Inflammatory macrophage treated with lipopolysaccharide for 1 hour (primary cell): ENCODE data around the gene EEPD1.

ENCODE experiments used
- DNase-seq, 2 donors: peaks; one replicate each; pipeline ENCODE4 v3.0.0-alpha.2; 2020 to 2022

EEPD1 gene

DNA sequence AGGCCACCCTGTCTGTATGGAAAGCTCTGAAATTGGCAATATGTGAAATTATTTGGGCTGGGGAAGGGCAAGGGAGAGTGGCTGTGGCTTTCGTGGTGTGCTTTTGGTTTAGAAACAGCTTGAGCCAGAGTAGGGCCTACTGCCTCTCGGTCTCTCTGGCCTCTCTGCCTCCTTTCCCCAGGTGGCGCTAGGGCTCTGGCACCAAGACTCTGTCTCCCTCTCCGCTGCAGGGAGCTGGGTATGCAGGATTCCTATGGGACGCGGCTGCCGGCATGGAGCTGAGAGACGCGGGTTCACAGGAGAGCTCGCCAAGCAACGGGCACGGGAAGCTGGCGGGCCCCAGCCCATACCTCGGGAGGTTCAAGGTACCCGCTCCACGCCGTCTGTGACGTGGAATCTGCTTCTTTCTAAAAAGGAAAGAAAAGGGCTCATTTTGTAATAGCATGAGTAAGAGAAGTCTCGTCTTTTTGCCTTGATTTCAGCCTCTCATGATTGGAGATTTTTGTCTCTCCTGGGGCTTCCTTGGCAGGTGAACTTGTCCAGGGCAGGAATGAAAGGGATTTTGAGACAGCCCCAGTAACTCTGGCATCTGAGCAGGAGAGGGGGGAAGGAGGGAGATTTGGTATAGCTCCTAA is 131.5 kb downstream of the EEPD1 start:
- no peak for DNase-seq

GRCh38 chr7:36285276-36285675 is 132.2 kb downstream of the EEPD1 start:
- no peak for DNase-seq

- no peak for DNase-seq
Measured at GRCh38 chr7:36286226-36286625, 133.2 kb downstream of the EEPD1 start.

DNA sequence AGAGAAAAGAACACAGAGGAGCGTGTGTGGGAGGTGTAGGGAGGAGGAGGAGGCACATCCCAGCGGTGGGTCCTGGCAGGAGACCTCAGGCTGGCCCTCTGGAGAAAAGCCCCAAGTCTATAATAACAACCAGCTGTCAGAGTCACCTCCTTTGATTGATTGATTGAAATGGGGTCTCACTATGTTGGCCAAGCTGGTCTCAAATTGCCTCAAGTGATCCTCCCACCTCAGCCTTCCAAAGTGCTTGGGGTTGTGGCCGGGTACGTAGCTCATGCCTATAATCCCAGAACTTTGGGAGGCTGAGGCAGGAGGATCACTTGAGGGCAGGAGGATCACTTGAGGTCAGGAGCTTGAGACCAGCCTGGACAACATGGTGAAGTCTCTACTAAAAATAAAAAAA is 133.6 kb downstream of the EEPD1 start:
- DNase-seq, result no peak

GRCh38 chr7:36287371-36288241 is 134.6 kb downstream of the EEPD1 start:
- peak; percentile 50 to 70 for DNase-seq

DNA sequence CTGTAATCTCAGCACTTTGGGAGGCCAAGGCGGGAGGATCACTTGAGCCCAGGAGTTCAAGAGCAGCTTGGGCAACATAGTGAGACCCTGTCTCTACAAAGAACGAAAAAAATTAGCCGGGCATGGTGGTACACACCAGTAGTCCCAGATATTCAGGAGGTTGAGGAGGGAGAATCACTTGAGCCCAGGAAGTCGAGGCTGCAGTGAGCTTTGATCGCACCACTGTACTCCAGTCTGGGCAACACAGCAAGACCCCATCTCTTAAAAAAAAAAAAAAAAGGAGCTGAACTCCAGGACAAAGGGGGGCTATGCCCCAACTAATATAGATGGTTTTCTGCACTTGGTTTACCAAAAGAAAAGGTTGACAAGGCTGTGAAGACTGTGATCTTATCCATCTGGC is 135.4 kb downstream of the EEPD1 start:
- no peak for DNase-seq

GRCh38 chr7:36289833-36290661 is 137.0 kb downstream of the EEPD1 start:
- DNase-seq, result no peak

- DNase-seq, result peak; percentile 70 to 94
Measured at GRCh38 chr7:36291387-36292316, 138.6 kb downstream of the EEPD1 start.

DNA sequence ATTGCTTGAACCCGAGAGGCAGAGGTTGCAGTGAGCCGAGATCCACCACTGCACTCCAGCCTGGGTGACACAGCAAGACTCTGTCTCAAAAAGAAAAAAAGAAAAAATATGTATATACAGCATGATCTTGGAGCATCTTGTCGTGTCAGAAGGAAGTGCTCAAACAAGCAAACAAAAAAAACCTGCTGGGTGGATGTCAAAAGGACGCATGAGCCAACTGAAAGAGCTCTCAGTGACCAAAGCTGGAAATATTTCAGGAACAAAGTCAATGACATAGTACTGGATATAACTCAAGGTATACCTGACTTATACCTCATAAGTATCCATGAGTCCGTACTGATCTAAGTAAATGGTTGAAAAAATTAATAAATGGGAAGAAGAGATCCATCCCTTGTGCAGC is 142.0 kb downstream of the EEPD1 start:
- no peak for DNase-seq

DNA sequence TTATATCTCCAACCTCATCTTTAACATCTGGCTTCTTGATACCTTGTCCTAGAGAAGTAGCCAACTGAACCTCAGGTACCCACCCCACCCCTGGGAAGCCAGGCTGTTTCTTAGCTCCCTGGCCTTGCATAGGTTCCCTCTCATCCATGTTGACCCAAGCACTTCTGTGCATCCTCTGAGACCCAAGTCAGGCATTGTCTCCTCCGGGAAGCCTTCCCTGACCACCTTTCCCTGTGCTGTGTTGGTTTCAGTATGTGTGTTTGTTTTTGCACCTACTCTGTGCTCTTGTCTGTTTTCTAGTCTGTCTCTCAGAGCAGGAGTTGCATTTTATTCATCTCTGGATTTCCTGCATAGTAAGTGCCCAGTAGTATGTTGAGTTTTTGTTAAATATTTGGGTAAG is 143.2 kb downstream of the EEPD1 start:
- DNase-seq, result no peak

GRCh38 chr7:36297364-36298009 is 144.4 kb downstream of the EEPD1 start:
- DNase-seq, result no peak

DNA sequence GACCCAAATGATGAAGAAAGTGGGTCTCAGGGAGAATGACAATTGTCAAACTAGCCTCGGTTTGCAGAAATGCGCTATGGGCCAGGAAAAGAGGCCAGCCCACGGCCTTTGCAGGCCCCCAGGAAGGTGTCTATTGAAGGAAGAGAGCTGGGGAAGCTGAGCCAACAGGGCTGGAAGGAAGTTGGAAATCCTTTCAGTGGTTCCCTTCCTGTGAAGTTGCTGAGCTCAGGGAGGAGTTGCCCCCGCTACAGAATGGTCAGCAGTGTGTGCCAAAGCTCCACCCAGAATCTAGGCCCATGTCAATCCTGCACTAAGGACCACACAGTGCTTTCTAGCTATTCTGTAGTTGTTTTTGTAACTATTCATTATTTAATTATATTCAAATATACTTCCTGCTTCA is 145.1 kb downstream of the EEPD1 start:
- no peak for DNase-seq

DNA sequence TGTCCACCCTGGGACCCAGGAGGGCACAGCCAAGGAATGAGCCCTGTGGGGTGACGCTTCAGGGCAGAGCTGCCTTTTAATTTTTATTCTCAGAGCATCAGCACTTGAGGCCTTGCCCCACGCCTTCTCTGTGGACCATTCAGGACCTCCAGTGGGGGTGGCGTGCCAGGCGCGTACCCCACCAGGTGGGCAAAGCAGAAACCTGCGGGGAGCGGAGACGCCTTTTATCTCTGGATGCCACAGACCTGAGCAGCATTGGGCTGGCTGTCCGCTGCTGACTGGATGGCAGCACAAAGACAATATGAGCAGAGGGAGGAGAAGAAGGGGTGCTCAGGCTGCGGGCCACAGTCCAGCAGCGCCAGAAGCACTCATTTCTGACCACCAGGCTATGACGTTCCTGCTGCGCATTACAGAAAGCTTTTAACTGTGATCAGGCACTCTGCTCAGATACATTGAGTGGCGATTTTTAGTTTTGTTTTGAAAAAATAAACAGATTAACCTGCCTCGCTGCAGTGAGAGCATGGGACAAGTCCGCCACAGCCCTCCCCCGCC is 146.2 kb downstream of the EEPD1 start:
- DNase-seq, result no peak

- no peak for DNase-seq
Measured at GRCh38 chr7:36299823-36300341, 146.8 kb downstream of the EEPD1 start.

- no peak for DNase-seq
Measured at GRCh38 chr7:36300696-36301350, 147.8 kb downstream of the EEPD1 start.

- no peak for DNase-seq
Measured at GRCh38 chr7:36301914-36302771, 149.1 kb downstream of the EEPD1 start.

- DNase-seq, result peak in 1 of 2 donors; percentile 50
Measured at GRCh38 chr7:36303202-36304098, 150.4 kb downstream of the EEPD1 start.

GRCh38 chr7:36304099-36304425 is 151.0 kb downstream of the EEPD1 start:
- no peak for DNase-seq

DNA sequence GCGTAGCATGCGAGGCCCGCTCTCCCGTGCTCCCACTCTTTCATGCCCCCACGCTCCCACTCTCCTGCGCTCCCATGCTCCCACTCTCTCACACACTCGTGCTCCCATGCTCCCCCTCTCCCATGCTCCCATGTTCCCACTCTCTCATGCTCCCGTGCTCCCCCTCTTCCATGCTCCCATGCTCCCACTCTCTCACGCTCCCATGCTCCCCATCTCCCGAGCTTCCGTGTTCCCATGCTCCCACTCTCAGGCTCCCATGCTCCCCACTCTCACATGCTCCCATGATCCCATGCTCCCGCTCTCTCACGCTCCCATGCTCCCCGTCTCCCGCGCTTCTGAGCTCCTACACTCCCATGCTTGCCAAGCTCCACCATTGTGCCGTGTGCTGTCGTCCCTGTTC is 152.2 kb downstream of the EEPD1 start:
- no peak for DNase-seq
